ENCODE results near the gene VPS13D.

VPS13D gene

DNA sequence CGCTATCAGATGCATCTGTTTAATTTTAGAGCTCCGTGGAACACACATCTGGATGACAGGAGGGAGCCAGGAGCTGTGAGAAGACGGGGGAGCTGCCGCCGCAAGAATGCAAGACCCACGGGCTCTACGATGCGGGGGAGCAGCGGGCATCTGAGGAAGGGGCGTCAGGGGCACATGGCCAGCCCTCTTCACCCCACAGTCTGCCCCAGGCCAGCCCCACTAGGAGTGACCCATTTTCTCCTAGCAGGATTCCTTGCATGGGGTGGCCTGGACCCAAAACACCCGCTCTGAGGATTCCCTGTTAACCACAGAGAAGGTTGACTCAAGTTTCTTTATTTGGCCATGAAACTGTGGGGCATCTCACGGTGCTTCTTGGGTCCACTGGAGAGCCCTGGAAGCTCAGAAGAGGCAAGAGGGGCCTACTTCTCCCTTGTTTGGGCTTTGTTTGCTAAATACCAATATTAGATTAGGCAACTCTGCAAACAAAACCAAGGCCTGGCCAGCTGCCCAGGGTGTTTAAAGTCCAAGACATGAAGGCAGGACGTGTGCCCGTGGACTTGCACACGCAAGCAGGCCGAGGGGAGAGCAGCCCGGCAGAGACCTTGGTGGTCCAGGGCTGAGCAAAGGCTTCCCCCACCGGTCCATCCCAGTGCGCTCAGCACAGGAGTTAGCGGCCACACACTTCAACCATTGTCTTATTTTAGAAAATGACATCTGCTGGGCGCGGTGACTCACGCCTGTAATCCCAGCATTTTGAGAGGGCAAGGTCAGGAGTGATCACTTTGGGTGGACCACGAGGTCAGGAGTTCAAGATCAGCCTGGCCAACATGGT, 298.4 kb downstream of the VPS13D start:
- Histone ChIP-seq H4K20me1 (ENCODE audit: control insufficient read depth, insufficient read depth, low read depth, low read length) (no peaks in the 10 kb centered on the region), H3K9me2 (replicated peaks; ENCODE audit: control insufficient read depth, low read length) (no peaks in the 10 kb centered on the region), H3K36me3 (ENCODE audit: control insufficient read depth, low read length) (no peaks in the 10 kb centered on the region), H3F3A (ENCODE audit: control insufficient read depth, insufficient read depth) (no peaks in the 10 kb centered on the region), H3K4me3 (ENCODE audit: low read length) (no peak overlapping the region), H3K4me1 (ENCODE audit: control insufficient read depth, low read length) (no peaks in the 10 kb centered on the region), H3K79me2 (ENCODE audit: control insufficient read depth, low read length) (no peaks in the 10 kb centered on the region), H3K27ac (ENCODE audit: low read depth, low read length) (no peak overlapping the region), H3K9me3 (ENCODE audit: control insufficient read depth, insufficient read depth, low read length) (no peaks in the 10 kb centered on the region), H3K4me2 (ENCODE audit: low read length) (no peak overlapping the region), H3K27me3 (ENCODE audit: control insufficient read depth, low read length) (no peaks in the 10 kb centered on the region)
- no peak for TF ChIP-seq EZH2phosphoT487 (IDR thresholded peaks at IDR 0.05; ENCODE audit: borderline replicate concordance, low read length)
- TF ChIP-seq, protein P1, sequence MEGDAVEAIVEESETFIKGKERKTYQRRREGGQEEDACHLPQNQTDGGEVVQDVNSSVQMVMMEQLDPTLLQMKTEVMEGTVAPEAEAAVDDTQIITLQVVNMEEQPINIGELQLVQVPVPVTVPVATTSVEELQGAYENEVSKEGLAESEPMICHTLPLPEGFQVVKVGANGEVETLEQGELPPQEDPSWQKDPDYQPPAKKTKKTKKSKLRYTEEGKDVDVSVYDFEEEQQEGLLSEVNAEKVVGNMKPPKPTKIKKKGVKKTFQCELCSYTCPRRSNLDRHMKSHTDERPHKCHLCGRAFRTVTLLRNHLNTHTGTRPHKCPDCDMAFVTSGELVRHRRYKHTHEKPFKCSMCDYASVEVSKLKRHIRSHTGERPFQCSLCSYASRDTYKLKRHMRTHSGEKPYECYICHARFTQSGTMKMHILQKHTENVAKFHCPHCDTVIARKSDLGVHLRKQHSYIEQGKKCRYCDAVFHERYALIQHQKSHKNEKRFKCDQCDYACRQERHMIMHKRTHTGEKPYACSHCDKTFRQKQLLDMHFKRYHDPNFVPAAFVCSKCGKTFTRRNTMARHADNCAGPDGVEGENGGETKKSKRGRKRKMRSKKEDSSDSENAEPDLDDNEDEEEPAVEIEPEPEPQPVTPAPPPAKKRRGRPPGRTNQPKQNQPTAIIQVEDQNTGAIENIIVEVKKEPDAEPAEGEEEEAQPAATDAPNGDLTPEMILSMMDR (IDR thresholded peaks at IDR 0.05; ENCODE audit: low read depth, low read length, poor library complexity, severe bottlenecking) = no peak

DNA sequence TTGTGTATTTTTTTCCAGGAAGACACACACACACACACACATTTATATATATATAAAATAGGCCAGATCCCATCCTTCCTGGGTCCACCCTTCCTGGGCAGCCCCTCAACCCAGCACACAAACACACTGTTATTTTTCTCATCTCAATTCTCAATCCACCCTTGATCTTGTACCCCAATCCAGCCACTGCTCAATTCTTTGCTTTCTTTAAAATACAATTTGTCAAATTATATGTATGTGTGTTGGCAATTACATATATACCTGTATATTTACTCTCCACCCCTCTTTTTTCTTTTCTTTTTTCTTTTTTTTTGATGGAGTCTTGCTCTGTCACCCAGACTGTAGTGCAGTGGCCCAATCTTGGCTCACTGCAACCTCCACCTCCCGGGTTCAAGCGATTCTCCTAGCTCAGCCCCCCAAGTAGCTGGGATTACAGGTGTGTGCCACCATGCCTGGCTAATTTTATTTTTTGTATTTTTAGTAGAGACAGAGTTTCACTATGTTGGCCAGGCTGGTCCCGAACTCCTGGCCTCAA, 299.9 kb downstream of the VPS13D start:
- Histone ChIP-seq H3K9me2 (replicated peaks; ENCODE audit: control insufficient read depth, low read length) (no peaks in the 10 kb centered on the region), H3K4me3 (ENCODE audit: low read length) (no peak overlapping the region), H4K20me1 (ENCODE audit: control insufficient read depth, insufficient read depth, low read depth, low read length) (no peaks in the 10 kb centered on the region), H3F3A (ENCODE audit: control insufficient read depth, insufficient read depth) (no peaks in the 10 kb centered on the region), H3K36me3 (ENCODE audit: control insufficient read depth, low read length) (no peaks in the 10 kb centered on the region), H3K27ac (ENCODE audit: low read depth, low read length) (no peak overlapping the region), H3K4me2 (ENCODE audit: low read length) (no peak overlapping the region), H3K79me2 (ENCODE audit: control insufficient read depth, low read length) (no peaks in the 10 kb centered on the region), H3K4me1 (ENCODE audit: control insufficient read depth, low read length) (no peaks in the 10 kb centered on the region), H3K9me3 (ENCODE audit: control insufficient read depth, insufficient read depth, low read length) (no peaks in the 10 kb centered on the region), H3K27me3 (ENCODE audit: control insufficient read depth, low read length) (no peaks in the 10 kb centered on the region)
- TF ChIP-seq, protein P1 (IDR thresholded peaks at IDR 0.05; ENCODE audit: low read depth, low read length, poor library complexity, severe bottlenecking) = no peak
- no peak for TF ChIP-seq EZH2phosphoT487 (IDR thresholded peaks at IDR 0.05; ENCODE audit: borderline replicate concordance, low read length)

DNA sequence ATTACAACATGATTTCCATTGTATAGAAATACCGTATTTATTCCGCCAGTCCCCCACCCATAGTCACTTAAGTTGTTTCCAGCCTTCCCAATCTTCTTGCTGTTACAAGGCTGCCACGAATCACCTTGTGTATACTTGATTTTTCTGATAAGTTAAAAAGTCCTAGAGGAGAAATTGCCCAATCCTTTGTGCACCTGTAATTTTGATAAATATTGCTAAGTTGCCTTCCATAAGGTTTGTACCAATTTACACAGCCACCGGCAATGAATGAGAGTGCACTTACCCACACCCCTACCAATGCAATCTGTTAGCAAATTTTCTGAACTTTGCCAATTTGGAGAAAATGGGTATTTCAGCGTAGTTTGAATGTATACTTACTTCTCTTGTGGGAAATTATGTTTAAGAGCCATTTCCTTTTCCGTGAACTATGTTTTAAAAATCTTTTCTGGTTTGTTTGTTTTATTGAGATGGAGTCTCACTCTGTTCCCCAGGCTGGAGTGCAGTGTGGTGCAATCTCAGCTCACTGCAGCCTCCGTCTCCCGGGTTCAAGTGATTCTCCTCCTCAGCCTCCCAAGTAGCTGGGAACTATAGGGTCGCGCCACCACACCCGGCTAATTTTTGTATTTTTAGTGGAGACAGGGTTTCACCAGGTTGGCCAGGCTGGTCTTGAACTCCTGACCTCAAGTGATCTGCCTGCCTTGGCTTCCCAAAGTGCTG, 300.8 kb downstream of the VPS13D start:
- no peak for TF ChIP-seq EZH2phosphoT487 (IDR thresholded peaks at IDR 0.05; ENCODE audit: borderline replicate concordance, low read length)
- TF ChIP-seq, protein P1 (IDR thresholded peaks at IDR 0.05; ENCODE audit: low read depth, low read length, poor library complexity, severe bottlenecking) = no peak
- Histone ChIP-seq H3F3A (ENCODE audit: control insufficient read depth, insufficient read depth) (no peaks in the 10 kb centered on the region), H3K9me3 (ENCODE audit: control insufficient read depth, insufficient read depth, low read length) (no peaks in the 10 kb centered on the region), H3K36me3 (ENCODE audit: control insufficient read depth, low read length) (no peaks in the 10 kb centered on the region), H3K27me3 (ENCODE audit: control insufficient read depth, low read length) (no peaks in the 10 kb centered on the region), H3K4me3 (ENCODE audit: low read length) (no peak overlapping the region), H3K4me1 (ENCODE audit: control insufficient read depth, low read length) (no peaks in the 10 kb centered on the region), H4K20me1 (ENCODE audit: control insufficient read depth, insufficient read depth, low read depth, low read length) (no peaks in the 10 kb centered on the region), H3K9me2 (replicated peaks; ENCODE audit: control insufficient read depth, low read length) (no peaks in the 10 kb centered on the region), H3K27ac (ENCODE audit: low read depth, low read length) (no peak overlapping the region), H3K4me2 (ENCODE audit: low read length) (no peak overlapping the region), H3K79me2 (ENCODE audit: control insufficient read depth, low read length) (no peaks in the 10 kb centered on the region)

All from DOHH2 (cell line).